G401 (cell line): ENCODE measurements around the gene KIF26B. TPM values are rescaled to one million over a fixed set of nuclear protein-coding genes. Genes with fewer than 3 reads are reported as not detected.

Source experiments
- DNase-seq: peaks from one replicate; pipeline ENCODE4 v3.0.0-alpha.2; 2015; ENCODE audit warnings: low spot score
- in situ Hi-C: cut with HindIII; loops from 2 replicates; pipeline ENCODE4 v1.10.0; 2016; ENCODE audit warnings: low sequenced_read_pairs, mixed read lengths
- total RNA-seq: library from RNA; depleted of rRNA; stranded (reverse); fragments of >200 nt; shearing (Covaris generic); gene quantifications from 2 replicates; pipeline ENCODE4 v1.2.3, GENCODE V29; 2014

Gene KIF26B
- total RNA-seq, 1 experiment from 2014 or later = 9.8 TPM

- in situ Hi-C loops = no loop called here
- DNase-seq = no peak
Measured at GRCh38 chr1:245748646-245749045, 593.9 kb downstream of the KIF26B start.

- in situ Hi-C loops = no loop called here
- DNase-seq = no peak
Measured at GRCh38 chr1:245749053-245749452, 594.3 kb downstream of the KIF26B start.

GRCh38 chr1:245750261-245750660 is 595.5 kb downstream of the KIF26B start:
- DNase-seq = no peak

GRCh38 chr1:245751116-245751515 is 596.3 kb downstream of the KIF26B start:
- DNase-seq = no peak

More at GRCh38 chr1:245750261-245750660, 595.5 kb downstream of the KIF26B start:
- in situ Hi-C loops = no loop called here

GRCh38 chr1:245751726-245752470 is 597.1 kb downstream of the KIF26B start:
- no peak for DNase-seq
- in situ Hi-C loops = no loop called here

More at GRCh38 chr1:245751116-245751515, 596.3 kb downstream of the KIF26B start:
- in situ Hi-C loops = no loop called here

- in situ Hi-C loops = no loop called here
- no peak for DNase-seq
Measured at GRCh38 chr1:245752561-245752960, 597.8 kb downstream of the KIF26B start.

GRCh38 chr1:245753807-245754206 is 599.0 kb downstream of the KIF26B start:
- DNase-seq = no peak
- in situ Hi-C loops = no loop called here

GRCh38 chr1:245754463-245754961 is 599.7 kb downstream of the KIF26B start:
- DNase-seq = no peak
- in situ Hi-C loops = no loop called here
